ENCODE results near the gene BRD7.

BRD7 gene

GRCh38 chr16:50270510-50271147 is 98.2 kb downstream of the BRD7 start:
- no peak for DNase-seq

DNA sequence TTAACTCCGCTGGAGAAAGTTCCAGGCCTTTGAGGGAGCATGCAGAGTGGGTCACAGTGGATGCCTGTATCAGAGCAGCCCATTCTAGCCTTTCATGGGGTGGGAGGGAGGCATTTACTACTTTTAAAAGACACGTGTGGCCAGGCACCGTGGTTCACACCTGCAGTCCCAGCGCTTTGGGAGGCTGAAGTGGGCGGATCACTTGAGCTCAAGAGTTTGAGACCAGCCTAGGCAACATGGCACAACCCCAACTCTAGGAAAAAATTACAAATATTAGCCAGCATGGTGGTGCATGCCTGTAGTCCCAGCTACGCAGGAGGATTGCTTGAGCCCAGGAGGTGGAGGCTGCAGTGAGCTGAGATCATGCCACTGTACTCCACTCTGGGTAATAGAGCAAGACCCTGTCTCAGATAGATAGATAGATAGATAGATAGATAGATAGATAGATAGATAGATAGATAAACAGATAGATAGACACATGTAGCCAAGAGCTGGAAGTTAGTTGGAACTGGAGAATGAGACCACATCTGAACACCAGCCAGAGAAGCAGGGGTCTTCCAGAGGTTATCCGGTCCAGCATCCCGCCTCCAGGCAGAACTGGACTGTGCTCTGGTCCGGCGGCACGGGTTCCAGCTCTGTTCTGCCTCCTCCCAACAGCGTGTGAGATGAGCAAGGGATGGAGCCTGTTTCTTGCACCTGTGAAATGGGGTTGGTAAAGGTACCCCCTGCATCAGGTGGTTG is 98.8 kb downstream of the BRD7 start:
- no peak for DNase-seq

DNA sequence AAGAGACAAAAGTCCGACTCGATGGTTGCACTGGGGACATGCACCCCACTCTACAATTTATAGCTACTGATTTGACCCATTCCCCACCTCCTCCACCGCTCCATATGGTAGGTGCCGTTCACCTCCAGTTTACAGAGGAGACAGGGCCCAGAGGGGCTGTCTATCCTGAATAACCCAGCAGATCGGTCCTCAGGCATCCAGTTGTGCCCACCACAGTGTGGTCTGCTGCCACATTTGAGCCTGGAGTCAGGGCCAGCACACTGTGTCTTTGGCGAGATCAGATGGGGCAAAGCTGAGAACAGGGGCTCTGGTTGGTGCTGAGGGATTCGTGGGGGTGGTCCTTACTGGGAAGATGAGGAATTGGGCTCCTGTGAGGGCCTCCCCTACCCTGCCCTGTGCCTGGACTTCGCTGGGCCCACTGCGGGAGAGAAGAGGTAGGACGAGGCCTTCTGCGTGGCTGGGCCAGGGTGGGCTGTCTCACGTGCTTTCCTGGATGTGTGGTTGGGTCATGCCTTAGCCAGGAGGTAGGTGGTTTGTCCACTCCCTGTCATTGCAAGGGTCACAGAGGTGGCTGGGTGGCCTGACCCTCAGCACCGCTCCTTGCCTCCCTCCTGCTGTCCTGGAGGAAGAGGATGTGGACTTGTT is 99.6 kb downstream of the BRD7 start:
- DNase-seq, result no peak

- DNase-seq, result no peak
Observed at GRCh38 chr16:50268352-50268751, 100.4 kb downstream of the BRD7 start.

DNA sequence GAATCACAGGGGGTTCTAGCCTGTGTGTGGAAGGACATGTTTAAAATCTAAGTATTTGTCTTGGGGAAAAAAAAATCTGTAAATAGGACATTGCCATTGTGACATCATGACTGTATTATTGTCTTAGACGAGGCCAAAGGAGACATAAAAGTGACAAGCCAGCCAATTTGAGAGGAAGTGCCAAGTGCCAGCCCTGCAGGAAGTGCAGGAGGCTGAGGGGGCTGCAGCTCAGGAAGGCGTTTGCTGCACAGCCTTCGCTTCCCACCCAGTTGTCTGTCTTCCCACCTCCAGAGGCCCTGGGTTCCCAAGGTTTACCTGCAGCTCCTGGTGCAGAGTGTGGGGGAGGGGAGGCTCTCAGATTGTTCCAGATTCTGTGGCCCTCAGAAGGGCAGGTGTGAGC is 101.1 kb downstream of the BRD7 start:
- DNase-seq, result peak; percentile 62

GRCh38 chr16:50267151-50267631 is 101.6 kb downstream of the BRD7 start:
- DNase-seq, result peak; percentile 62

DNA sequence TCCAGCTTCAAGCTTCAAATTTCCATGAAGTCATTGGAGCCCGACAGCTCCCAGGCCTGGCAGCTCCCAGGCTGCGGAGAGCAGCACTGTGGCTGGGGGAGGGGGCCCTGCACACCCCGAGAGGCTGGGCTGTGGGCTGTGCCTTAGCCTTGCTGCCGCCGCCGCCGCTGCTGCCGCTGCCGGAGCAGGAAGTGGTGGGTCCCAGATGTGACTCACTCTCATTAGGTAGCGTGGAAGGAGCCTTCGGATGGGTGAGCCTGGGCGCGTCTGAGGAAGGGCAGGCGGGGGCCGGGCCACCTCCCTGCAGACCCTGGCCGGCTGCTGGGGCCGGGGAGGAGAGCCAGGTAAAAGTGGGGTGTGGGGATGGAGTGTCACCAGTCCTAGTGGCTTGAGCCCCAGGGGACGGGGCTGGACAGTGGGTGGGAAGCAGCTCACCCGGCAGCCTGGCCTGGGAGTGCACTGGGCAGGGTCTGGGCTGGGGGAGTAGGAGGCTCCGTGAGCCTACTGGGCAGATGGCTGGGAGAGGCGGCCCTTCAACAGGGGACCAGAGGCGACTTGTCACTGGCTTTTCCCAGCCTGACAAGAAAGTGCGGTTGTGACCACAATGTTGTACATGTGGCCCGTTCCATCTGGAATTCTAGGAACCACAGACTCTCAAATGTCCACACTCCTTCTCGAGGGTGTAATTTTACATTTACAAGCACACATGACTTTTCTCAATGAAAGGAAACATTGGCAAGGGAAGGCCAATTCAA is 102.3 kb downstream of the BRD7 start, which contains the start of gene ADCY7:
Gene ADCY7 (plus strand): TSS at position 215 of the 755 bp plus-strand sequence. CDS start 21,629 bp downstream, outside the sequence.
- peak; percentile 89 for DNase-seq
